Naive thymus-derived CD4-positive, alpha-beta T cell (primary cell): ENCODE measurements around the gene ZCCHC14. TPM values are rescaled to one million over a fixed set of nuclear protein-coding genes. Genes with fewer than 3 reads are reported as not detected.

Source experiments
- ATAC-seq: fragments of 150-1000 bp; cut with Tn5 transposase; 2 replicates; pipeline ENCODE4 v1.10.0; 2021; ENCODE audit warnings: mild to moderate bottlenecking, moderate library complexity
- CTCF ChIA-PET: fragments of 350-600 bp; sonication (Branson Sonifier 250); formaldehyde crosslinking; loops from one replicate; lab custom pipeline; 2021; ENCODE audit warnings: antibody characterized with exemption; lab: Charles Lee
- POLR2A ChIA-PET: fragments of 350-600 bp; sonication (Branson Sonifier 250); formaldehyde crosslinking; loops from one replicate; lab custom pipeline; 2021; ENCODE audit warnings: antibody characterized with exemption, inconsistent platforms; lab: Charles Lee
- DNase-seq, 9 donors: peaks; one replicate each; pipeline versions ENCODE4 v3.0.0 to v3.0.0-alpha.2; 2020 to 2022; ENCODE audit warnings: mixed read lengths in 1 of 9
- H3K27ac ChIP-seq: one replicate; pipeline ENCODE4 v1.7.0; 2013; ENCODE audit warnings: mild to moderate bottlenecking, low read depth, low read length, moderate library complexity
- H3K27me3 ChIP-seq, 2 donors: one replicate each; pipeline ENCODE4 v1.7.0; 2013; ENCODE audit warnings: low read length in 2 of 2, mild to moderate bottlenecking in 2 of 2, moderate library complexity in 2 of 2; ENCODE audit not compliant: control insufficient read depth in 2 of 2, insufficient read depth in 2 of 2
- H3K36me3 ChIP-seq, 3 experiments: 1 replicate in 2 of 3; 2 replicates in 1 of 3; pipeline ENCODE4 v1.7.0; 2013; ENCODE audit warnings: low read length in 3 of 3, mild to moderate bottlenecking in 3 of 3, moderate library complexity in 1 of 3; ENCODE audit not compliant: insufficient read depth in 3 of 3, control insufficient read depth in 2 of 3
- H3K4me1 ChIP-seq, 2 donors: one replicate each; pipeline ENCODE4 v1.7.0; 2013; ENCODE audit warnings: low read length in 2 of 2, mild to moderate bottlenecking in 2 of 2, moderate library complexity in 1 of 2; ENCODE audit not compliant: control insufficient read depth in 2 of 2, insufficient read depth in 2 of 2
- H3K4me3 ChIP-seq: 2 replicates; pipeline ENCODE4 v1.7.0; 2013; ENCODE audit warnings: mild to moderate bottlenecking, low read length
- H3K9me3 ChIP-seq, 3 experiments: 1 replicate in 2 of 3; 2 replicates in 1 of 3; pipeline ENCODE4 v1.7.0; 2013; ENCODE audit warnings: low read length in 3 of 3; ENCODE audit not compliant: control insufficient read depth in 2 of 3
- H3K27ac Mint-ChIP-seq, 9 donors: one replicate each; pipeline ENCODE4 v1.8.0; 2020 to 2022; ENCODE audit warnings: mixed read lengths in 9 of 9, mild to moderate bottlenecking in 8 of 9, moderate library complexity in 5 of 9, inconsistent platforms in 2 of 9
- H3K27me3 Mint-ChIP-seq, 5 donors: one replicate each; pipeline ENCODE4 v1.8.0; 2021 to 2022; ENCODE audit warnings: mixed read lengths in 5 of 5, mild to moderate bottlenecking in 1 of 5
- H3K36me3 Mint-ChIP-seq, 5 donors: one replicate each; pipeline ENCODE4 v1.8.0; 2020 to 2022; ENCODE audit warnings: mixed read lengths in 5 of 5, mild to moderate bottlenecking in 3 of 5, inconsistent platforms in 1 of 5
- H3K4me1 Mint-ChIP-seq, 7 donors: one replicate each; pipeline ENCODE4 v1.8.0; 2020 to 2022; ENCODE audit warnings: mixed read lengths in 7 of 7, mild to moderate bottlenecking in 3 of 7, inconsistent platforms in 1 of 7
- H3K4me3 Mint-ChIP-seq, 10 donors: one replicate each; pipeline ENCODE4 v1.8.0; 2020 to 2022; ENCODE audit warnings: mild to moderate bottlenecking in 10 of 10, mixed read lengths in 10 of 10, moderate library complexity in 6 of 10, inconsistent platforms in 2 of 10
- H3K9me3 Mint-ChIP-seq, 11 donors: one replicate each; pipeline ENCODE4 v1.8.0; 2020 to 2022; ENCODE audit warnings: mixed read lengths in 11 of 11, mild to moderate bottlenecking in 4 of 11, inconsistent platforms in 1 of 11, moderate library complexity in 1 of 11
- intact Hi-C, 2 donors: fragments of 100-400 bp; cut with micrococcal nuclease; formaldehyde crosslinking; loops; one replicate each; pipeline ENCODE4 v1.15.1; 2023
- polyA plus RNA-seq, 2 donors: library from polyadenylated mRNA; unstranded; fragments of 300-500 nt; fragmentation: Illumina TruSeq; gene quantifications; one replicate each; pipeline ENCODE4 v1.2.3, GENCODE V29; 2021
- total RNA-seq, 6 experiments: library from RNA in 5 of 6; stranded (reverse) in 5 of 6; gene quantifications; 1 replicate in 5 of 6; 2 replicates in 1 of 6; pipeline ENCODE4 v1.2.3 and lab custom pipeline; 2021 to 2026

Gene ZCCHC14
- total and polyA plus RNA-seq, 7 experiments from 2014 or later: 0.64 to 34.2 (median 18.3) TPM

- peak in 6 of 9 donors; percentile 14 to 36 (median 28) for DNase-seq
- ChIA-PET CTCF (interaction anchor here (0.7 to 1.3 kb wide), 2 partner anchors 16 to 201 kb away, joined by 3 read pairs; no protein-coding TSS in a partner anchor), POLR2A (interaction anchor here (0.8 kb wide), 1 partner anchor 49 kb away, joined by 3 read pairs; no protein-coding TSS in a partner anchor)
- intact Hi-C loops: no loop called here
- H3K4me3 ChIP-seq: no peak overlapping the region
- H3K9me3 Mint-ChIP-seq: no peaks in the 10 kb centered on the region
- no peaks in the 10 kb centered on the region for H3K9me3 ChIP-seq
- H3K27me3 ChIP-seq: no peaks in the 10 kb centered on the region
- peak; percentile 42 for ATAC-seq
- H3K27me3 Mint-ChIP-seq: peaks cover 0 to 5% (median 0%) of the 10 kb centered on the region in 5 donors
- peaks cover 12 to 38% (median 27%) of the 10 kb centered on the region in 7 donors for H3K4me1 Mint-ChIP-seq
- H3K4me3 Mint-ChIP-seq: peak overlapping the region in 8 of 10 donors; percentile 15 to 68 (median 62)
- H3K36me3 Mint-ChIP-seq: peaks cover 0 to 4% (median 0%) of the 10 kb centered on the region in 5 donors
- peaks cover 9 to 16% of the 10 kb centered on the region in 2 donors for H3K4me1 ChIP-seq
- H3K27ac ChIP-seq: no peak overlapping the region
- H3K27ac Mint-ChIP-seq: peak overlapping the region in 3 of 9 donors; percentile 36 to 41 (median 40)
- peaks cover 0 to 17% (median 0%) of the 10 kb centered on the region in 3 experiments for H3K36me3 ChIP-seq
Measured at GRCh38 chr16:87435372-87436224, 57.2 kb downstream of the ZCCHC14 start.

GRCh38 chr16:87434146-87434667 lies 58.6 kb downstream of the ZCCHC14 start:
- CTCF ChIA-PET: interaction anchor here (1.3 kb wide), 1 partner anchor 202 kb away, joined by 3 read pairs; no protein-coding TSS in a partner anchor
- ATAC-seq: no peak
- no peaks in the 10 kb centered on the region for H3K9me3 ChIP-seq
- POLR2A ChIA-PET: no interaction called here
- intact Hi-C loops: no loop called here
- H3K4me1 Mint-ChIP-seq: peaks cover 12 to 38% (median 27%) of the 10 kb centered on the region in 7 donors
- peaks cover 0 to 17% (median 0%) of the 10 kb centered on the region in 3 experiments for H3K36me3 ChIP-seq
- H3K9me3 Mint-ChIP-seq: no peaks in the 10 kb centered on the region
- H3K36me3 Mint-ChIP-seq: peaks cover 0 to 12% (median 3%) of the 10 kb centered on the region in 5 donors
- H3K27ac Mint-ChIP-seq: no peak overlapping the region
- no peak overlapping the region for H3K4me3 ChIP-seq
- no peak overlapping the region for H3K4me3 Mint-ChIP-seq
- H3K27me3 Mint-ChIP-seq: peaks cover 0 to 5% (median 0%) of the 10 kb centered on the region in 5 donors
- DNase-seq: no peak
- peaks cover 9 to 16% of the 10 kb centered on the region in 2 donors for H3K4me1 ChIP-seq
- no peaks in the 10 kb centered on the region for H3K27me3 ChIP-seq
- no peak overlapping the region for H3K27ac ChIP-seq

- DNase-seq (no peak), ATAC-seq (no peak)
- intact Hi-C loops: no loop called here
- Mint-ChIP-seq H3K4me1 (peaks cover 12 to 28% (median 25%) of the 10 kb centered on the region in 7 donors), H3K27me3 (peaks cover 0 to 5% (median 0%) of the 10 kb centered on the region in 5 donors), H3K9me3 (no peaks in the 10 kb centered on the region), H3K36me3 (peaks cover 0 to 14% (median 3%) of the 10 kb centered on the region in 5 donors), H3K4me3 (no peak overlapping the region), H3K27ac (no peak overlapping the region)
- Histone ChIP-seq H3K9me3 (no peaks in the 10 kb centered on the region), H3K36me3 (peaks cover 0 to 19% (median 0%) of the 10 kb centered on the region in 3 experiments), H3K4me1 (peaks cover 9 to 16% of the 10 kb centered on the region in 2 donors), H3K27ac (no peak overlapping the region), H3K4me3 (no peak overlapping the region), H3K27me3 (no peaks in the 10 kb centered on the region)
- CTCF ChIA-PET: interaction anchor here (0.8 kb wide), 1 partner anchor 62 kb away, joined by 4 read pairs; no protein-coding TSS in a partner anchor
- POLR2A ChIA-PET: interaction anchor here (0.7 to 1.3 kb wide), 2 partner anchors 10 to 121 kb away, joined by 3 to 4 read pairs; no protein-coding TSS in a partner anchor
Measured at GRCh38 chr16:87432330-87432915, 60.4 kb downstream of the ZCCHC14 start.

GRCh38 chr16:87431926-87432325 lies 60.9 kb downstream of the ZCCHC14 start:
- no peak overlapping the region for H3K27ac ChIP-seq
- ATAC-seq (no peak), DNase-seq (no peak)
- Mint-ChIP-seq H3K4me1 (peaks cover 11 to 26% (median 24%) of the 10 kb centered on the region in 7 donors), H3K27me3 (peaks cover 0 to 5% (median 0%) of the 10 kb centered on the region in 5 donors), H3K9me3 (no peaks in the 10 kb centered on the region), H3K4me3 (no peak overlapping the region), H3K27ac (no peak overlapping the region), H3K36me3 (peaks cover 0 to 14% (median 3%) of the 10 kb centered on the region in 5 donors)
- ChIA-PET CTCF (no interaction called here), POLR2A (interaction anchor here (1.3 kb wide), 1 partner anchor 9 kb away, joined by 4 read pairs; no protein-coding TSS in a partner anchor)
- H3K36me3 ChIP-seq: peaks cover 0 to 21% (median 0%) of the 10 kb centered on the region in 3 experiments
- no peak overlapping the region for H3K4me3 ChIP-seq
- H3K9me3 ChIP-seq: no peaks in the 10 kb centered on the region
- peaks cover 9 to 14% of the 10 kb centered on the region in 2 donors for H3K4me1 ChIP-seq
- intact Hi-C loops: no loop called here
- H3K27me3 ChIP-seq: no peaks in the 10 kb centered on the region

- Histone ChIP-seq H3K4me3 (no peak overlapping the region), H3K9me3 (no peaks in the 10 kb centered on the region), H3K36me3 (peaks cover 0 to 40% (median 4%) of the 10 kb centered on the region in 3 experiments), H3K27ac (no peak overlapping the region), H3K4me1 (no peaks in the 10 kb centered on the region), H3K27me3 (no peaks in the 10 kb centered on the region)
- intact Hi-C loops: no loop called here
- peaks cover 0 to 13% (median 3%) of the 10 kb centered on the region in 7 donors for H3K4me1 Mint-ChIP-seq
- H3K27ac Mint-ChIP-seq: peak overlapping the region in 2 of 9 donors; percentile 30 to 46
- no peak for ATAC-seq
- H3K9me3 Mint-ChIP-seq: no peaks in the 10 kb centered on the region
- POLR2A ChIA-PET: interaction anchor here (1.4 kb wide), 1 partner anchor 10 kb away, joined by 3 read pairs; no protein-coding TSS in a partner anchor
- DNase-seq: no peak
- no peaks in the 10 kb centered on the region for H3K27me3 Mint-ChIP-seq
- CTCF ChIA-PET: no interaction called here
- no peak overlapping the region for H3K4me3 Mint-ChIP-seq
- H3K36me3 Mint-ChIP-seq: peaks cover 0 to 40% (median 8%) of the 10 kb centered on the region in 5 donors
Measured at GRCh38 chr16:87426423-87427215, 66.2 kb downstream of the ZCCHC14 start.
